ENCODE data around the gene CYGB.
A peak's percentile ranks its signal among the peaks of the same experiment; 100 is the strongest.

GRCh38 chr17:76547183-76547641 is 9.7 kb upstream of the CYGB start:
- TF ChIP-seq CTCF (IDR thresholded peaks at IDR 0.05; ENCODE audit: insufficient read depth, low read length, poor library complexity, severe bottlenecking) = peak; percentile 70
- TF ChIP-seq EZH2phosphoT487 (conservative IDR thresholded peaks at IDR 0.05; ENCODE audit: low read length) = no peak
